ENCODE results near the gene C4B. TPM values are rescaled to one million over a fixed set of nuclear protein-coding genes. Genes with fewer than 3 reads are reported as not detected.
"Not testable (repeated sequence)": the region's sequence is repeated elsewhere in the genome, so short reads cannot be mapped to it uniquely, and the experiment has no call there.

C4B gene
- total RNA-seq: 1 to 10 TPM; 2.7 to 3.3 TPM

DNA sequence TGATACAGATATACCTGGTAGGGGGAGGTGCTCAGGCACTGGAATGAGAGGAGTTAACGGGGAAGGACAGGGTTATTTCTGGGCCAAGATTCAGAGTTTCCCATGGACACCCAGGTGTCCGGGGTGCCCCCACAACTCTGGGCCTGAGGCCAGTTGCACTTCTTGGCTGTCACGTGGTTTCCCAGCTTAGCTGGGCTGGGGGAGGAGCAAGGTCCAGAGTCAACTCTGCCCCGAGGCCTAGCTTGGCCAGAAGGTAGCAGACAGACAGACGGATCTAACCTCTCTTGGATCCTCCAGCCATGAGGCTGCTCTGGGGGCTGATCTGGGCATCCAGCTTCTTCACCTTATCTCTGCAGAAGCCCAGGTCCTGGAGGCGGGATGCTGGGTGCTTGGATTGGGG, at the start of gene C4B:
TSS of gene C4B (plus strand) at position 249 of the 400 bp plus-strand sequence. CDS start at position 300, 51 bp downstream.
- H3K27me3 Mint-ChIP-seq (ENCODE audit: low read depth); H3K4me3 Mint-ChIP-seq; CTCF ChIA-PET; H3K9me3 Mint-ChIP-seq; intact Hi-C loops (cut with micrococcal nuclease); H3K27ac Mint-ChIP-seq; DNase-seq; H3K4me1 Mint-ChIP-seq (ENCODE audit: low read depth); H3K36me3 Mint-ChIP-seq (ENCODE audit: low read depth): not testable (repeated sequence)

- CTCF ChIA-PET: interaction anchor here (1.1 kb wide), 1 partner anchor 13 kb away, joined by 3 read pairs; no protein-coding TSS in a partner anchor
- H3K9me3 Mint-ChIP-seq: no peaks in the 10 kb centered on the region
- DNase-seq: no peak
- H3K4me3 Mint-ChIP-seq: no peak overlapping the region
- H3K27ac Mint-ChIP-seq: no peak overlapping the region
- H3K4me1 Mint-ChIP-seq (ENCODE audit: low read depth): peaks cover 29% of the 10 kb centered on the region
- peaks cover 50% of the 10 kb centered on the region for H3K36me3 Mint-ChIP-seq (ENCODE audit: low read depth)
- H3K27me3 Mint-ChIP-seq (ENCODE audit: low read depth): no peaks in the 10 kb centered on the region
- intact Hi-C loops (cut with micrococcal nuclease): no loop called here
These were observed 48.9 kb upstream of the C4B start for GRCh38 chr6:31965700-31966099.

DNA sequence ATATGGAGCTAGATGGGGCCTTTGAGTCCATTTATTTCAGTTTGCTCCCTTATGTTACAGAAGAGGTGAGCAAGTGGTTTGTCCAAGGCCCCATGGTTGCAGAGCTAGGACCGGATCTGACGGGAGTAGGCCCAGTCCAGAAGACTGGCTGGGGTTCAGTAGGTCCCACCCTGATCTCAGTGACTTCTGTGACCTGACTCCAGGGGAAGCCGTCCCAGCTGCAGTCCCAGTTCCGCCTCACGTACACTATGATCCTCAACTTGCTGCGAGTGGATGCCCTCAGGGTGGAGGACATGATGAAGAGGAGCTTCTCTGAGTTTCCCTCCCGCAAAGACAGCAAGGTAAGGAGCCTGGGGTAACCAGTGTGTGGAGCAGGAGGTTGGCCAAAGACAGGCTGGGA, 48.1 kb upstream of the C4B start:
- H3K9me3 Mint-ChIP-seq: no peaks in the 10 kb centered on the region
- intact Hi-C loops (cut with micrococcal nuclease): no loop called here
- H3K27me3 Mint-ChIP-seq (ENCODE audit: low read depth): no peaks in the 10 kb centered on the region
- CTCF ChIA-PET: no interaction called here
- peaks cover 29% of the 10 kb centered on the region for H3K4me1 Mint-ChIP-seq (ENCODE audit: low read depth)
- peaks cover 45% of the 10 kb centered on the region for H3K36me3 Mint-ChIP-seq (ENCODE audit: low read depth)
- DNase-seq: no peak
- no peak overlapping the region for H3K27ac Mint-ChIP-seq
- H3K4me3 Mint-ChIP-seq: no peak overlapping the region

DNA sequence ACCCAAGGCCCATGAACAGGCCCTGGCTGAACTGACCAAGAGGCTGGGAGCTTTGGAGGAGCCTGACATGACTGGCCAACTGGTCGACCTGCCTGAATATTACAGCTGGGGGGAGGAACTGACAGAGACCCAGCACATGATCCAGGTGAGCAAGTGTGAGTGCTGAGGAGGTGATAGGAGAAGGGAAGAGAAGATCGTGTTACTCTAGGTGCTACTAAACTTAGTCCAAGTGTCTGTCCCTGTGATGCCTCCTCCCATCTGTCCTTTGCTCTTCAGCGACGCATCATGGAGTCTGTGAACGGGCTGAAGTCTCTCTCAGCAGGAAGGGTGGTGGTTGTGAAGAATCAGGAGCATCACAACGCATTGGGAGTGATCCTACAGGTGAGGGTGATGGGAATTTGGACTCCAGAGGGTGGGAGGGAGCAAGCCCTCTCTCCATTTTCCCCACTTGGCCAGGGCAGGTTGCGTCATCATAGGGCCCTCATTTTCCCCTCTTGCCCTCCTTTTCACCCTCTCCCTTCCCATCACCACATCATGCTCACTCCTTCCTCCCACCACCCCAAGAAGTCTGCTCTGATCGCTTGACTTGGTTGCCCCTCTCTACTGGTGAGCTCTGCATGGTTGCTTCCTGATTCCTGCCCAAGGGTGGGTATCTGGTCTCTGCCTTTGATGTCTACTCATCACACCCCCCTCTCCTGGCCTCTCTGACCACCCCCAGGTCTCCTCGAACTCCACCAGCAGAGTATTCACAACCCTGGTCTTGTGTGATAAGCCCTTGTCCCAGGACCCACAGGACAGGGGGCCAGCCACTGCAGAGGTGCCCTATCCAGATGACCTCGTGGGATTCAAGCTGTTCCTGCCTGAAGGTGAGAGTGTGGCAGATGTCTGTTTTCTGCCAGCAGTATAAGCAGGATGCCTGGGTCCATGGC, 47.3 kb upstream of the C4B start:
- peak overlapping the region; percentile 63 for H3K27ac Mint-ChIP-seq
- no peak overlapping the region for H3K4me3 Mint-ChIP-seq
- CTCF ChIA-PET: no interaction called here
- no peaks in the 10 kb centered on the region for H3K9me3 Mint-ChIP-seq
- intact Hi-C loops (cut with micrococcal nuclease): no loop called here
- no peak for DNase-seq
- H3K4me1 Mint-ChIP-seq (ENCODE audit: low read depth): peaks cover 24% of the 10 kb centered on the region
- peaks cover 41% of the 10 kb centered on the region for H3K36me3 Mint-ChIP-seq (ENCODE audit: low read depth)
- no peaks in the 10 kb centered on the region for H3K27me3 Mint-ChIP-seq (ENCODE audit: low read depth)

DNA sequence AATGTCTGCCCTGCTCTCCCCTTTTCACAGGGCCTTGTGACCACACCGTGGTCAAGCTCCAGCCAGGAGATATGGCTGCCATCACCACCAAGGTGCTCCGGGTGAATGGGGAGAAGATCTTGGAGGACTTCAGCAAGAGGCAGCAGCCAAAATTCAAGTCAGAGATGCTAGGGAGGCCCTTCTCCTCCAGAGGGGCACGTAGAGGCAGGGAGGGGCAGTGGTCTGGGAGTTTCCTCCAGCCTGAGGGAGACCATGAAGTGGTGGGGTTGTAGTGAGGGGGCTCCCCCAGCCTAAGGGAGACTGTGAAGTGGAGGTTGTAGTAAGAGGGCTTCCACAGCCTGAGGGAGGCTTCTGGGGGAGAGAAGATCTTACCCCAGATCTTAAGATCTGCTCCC, 46.7 kb upstream of the C4B start:
- CTCF ChIA-PET: no interaction called here
- no peak for DNase-seq
- Mint-ChIP-seq H3K27me3 (ENCODE audit: low read depth) (no peaks in the 10 kb centered on the region), H3K9me3 (no peaks in the 10 kb centered on the region), H3K36me3 (ENCODE audit: low read depth) (peaks cover 41% of the 10 kb centered on the region), H3K4me1 (ENCODE audit: low read depth) (peaks cover 28% of the 10 kb centered on the region), H3K4me3 (no peak overlapping the region), H3K27ac (peak overlapping the region; percentile 63)
- intact Hi-C loops (cut with micrococcal nuclease): no loop called here

DNA sequence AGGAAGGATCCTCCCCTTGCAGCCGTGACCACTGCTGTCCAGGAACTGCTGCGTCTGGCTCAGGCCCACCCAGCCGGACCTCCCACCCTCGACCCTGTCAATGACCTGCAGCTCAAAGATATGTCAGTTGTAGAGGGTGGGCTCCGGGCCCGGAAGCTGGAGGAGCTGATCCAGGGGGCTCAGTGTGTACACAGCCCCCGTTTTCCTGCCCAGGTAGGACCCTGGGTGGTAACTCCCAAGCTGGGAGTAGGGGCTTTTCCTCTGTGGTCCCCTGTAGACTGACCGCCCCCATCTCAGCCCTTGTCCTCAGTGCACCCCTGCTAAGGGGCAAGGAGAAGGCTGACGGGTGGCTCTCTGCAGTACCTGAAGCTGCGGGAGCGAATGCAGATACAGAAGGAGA, 46.3 kb upstream of the C4B start:
- no peaks in the 10 kb centered on the region for H3K27me3 Mint-ChIP-seq (ENCODE audit: low read depth)
- H3K36me3 Mint-ChIP-seq (ENCODE audit: low read depth): peaks cover 37% of the 10 kb centered on the region
- DNase-seq: no peak
- H3K27ac Mint-ChIP-seq: no peak overlapping the region
- CTCF ChIA-PET: no interaction called here
- H3K4me1 Mint-ChIP-seq (ENCODE audit: low read depth): peaks cover 32% of the 10 kb centered on the region
- intact Hi-C loops (cut with micrococcal nuclease): no loop called here
- H3K4me3 Mint-ChIP-seq: no peak overlapping the region
- H3K9me3 Mint-ChIP-seq: no peaks in the 10 kb centered on the region

DNA sequence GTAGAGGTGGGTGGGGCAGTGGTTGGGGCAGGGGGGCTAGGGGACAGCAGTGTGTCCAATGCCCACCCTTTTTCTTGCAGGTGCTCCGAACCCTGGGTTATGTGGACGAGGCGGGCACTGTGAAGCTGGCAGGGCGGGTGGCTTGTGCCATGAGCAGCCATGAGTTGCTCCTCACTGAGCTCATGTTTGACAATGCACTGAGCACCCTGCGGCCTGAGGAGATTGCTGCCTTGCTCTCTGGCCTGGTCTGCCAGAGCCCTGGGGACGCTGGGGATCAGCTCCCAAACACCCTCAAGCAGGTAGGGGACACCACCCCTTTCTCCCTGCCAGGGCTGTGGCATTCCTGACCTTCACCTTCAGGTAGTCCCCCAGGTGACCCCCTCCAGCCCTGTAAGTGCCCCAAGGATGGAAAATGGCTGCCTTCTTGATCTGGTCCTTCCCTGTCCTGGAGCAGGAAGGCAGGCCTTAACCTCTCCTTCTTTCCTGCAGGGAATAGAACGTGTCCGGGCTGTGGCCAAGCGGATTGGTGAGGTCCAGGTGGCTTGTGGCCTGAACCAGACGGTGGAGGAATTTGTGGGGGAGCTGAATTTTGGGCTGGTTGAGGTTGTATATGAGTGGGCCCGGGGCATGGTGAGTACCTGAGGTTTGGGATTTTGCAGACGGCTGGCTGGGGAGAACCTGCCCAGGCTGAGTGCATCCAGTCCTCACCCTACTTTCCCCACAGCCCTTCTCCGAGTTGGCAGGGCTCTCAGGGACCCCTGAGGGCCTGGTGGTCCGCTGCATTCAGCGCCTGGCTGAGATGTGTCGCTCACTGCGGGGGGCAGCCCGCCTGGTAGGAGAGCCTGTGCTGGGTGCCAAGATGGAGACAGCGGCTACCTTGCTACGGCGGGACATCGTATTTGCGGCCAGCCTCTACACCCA, 45.5 kb upstream of the C4B start:
- Mint-ChIP-seq H3K36me3 (ENCODE audit: low read depth) (peaks cover 32% of the 10 kb centered on the region), H3K4me1 (ENCODE audit: low read depth) (peaks cover 39% of the 10 kb centered on the region), H3K27me3 (ENCODE audit: low read depth) (no peaks in the 10 kb centered on the region), H3K4me3 (no peak overlapping the region), H3K9me3 (no peaks in the 10 kb centered on the region), H3K27ac (peak overlapping the region; percentile 77)
- no peak for DNase-seq
- intact Hi-C loops (cut with micrococcal nuclease): no loop called here
- CTCF ChIA-PET: no interaction called here

DNA sequence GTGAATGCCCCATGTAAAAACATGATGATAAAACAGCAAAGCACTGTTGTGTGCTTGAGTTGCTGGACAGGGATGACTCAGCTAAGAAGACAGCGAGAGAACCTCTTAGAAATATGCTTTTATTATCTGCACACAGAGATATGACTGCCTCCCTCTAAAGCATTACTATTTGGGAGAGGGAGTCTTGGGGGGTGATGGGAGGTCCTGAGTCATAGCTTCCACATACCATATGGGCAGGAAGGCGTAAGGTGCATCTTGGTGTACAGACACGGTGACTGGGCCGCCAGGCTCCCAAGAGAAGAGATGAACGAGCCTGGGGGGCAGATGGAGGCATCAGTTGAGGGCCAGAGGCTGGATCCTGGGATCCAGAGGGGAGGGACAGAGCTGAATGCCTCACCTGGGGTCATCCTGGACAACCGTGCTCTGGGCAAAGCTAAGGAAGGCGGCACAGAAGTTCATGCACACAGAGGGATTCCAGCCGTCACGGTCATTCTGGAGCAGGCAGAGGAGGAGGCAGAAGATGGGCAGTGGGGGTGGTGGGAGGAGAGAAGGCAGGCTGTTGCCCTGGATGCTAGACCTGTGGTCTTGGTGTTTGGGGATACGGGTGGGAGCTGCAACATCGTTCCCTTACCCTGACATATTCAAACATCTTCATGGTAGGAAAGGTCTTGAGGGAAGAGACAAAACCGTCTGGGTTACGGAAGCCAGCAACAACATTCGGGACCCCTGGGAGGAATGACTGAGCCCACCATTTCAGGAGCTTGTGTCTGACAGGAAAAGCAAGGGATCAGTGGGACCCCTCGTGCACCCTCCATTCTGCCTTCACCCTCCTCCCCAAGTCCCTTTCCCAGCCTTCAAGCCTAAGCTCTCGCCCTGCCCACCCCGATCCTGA, 44.6 kb upstream of the C4B start:
- Mint-ChIP-seq H3K27me3 (ENCODE audit: low read depth) (no peaks in the 10 kb centered on the region), H3K4me3 (peak overlapping the region; percentile 98), H3K27ac (peak overlapping the region; percentile 77), H3K4me1 (ENCODE audit: low read depth) (peaks cover 41% of the 10 kb centered on the region), H3K9me3 (no peaks in the 10 kb centered on the region), H3K36me3 (ENCODE audit: low read depth) (peaks cover 32% of the 10 kb centered on the region)
- intact Hi-C loops (cut with micrococcal nuclease): no loop called here
- CTCF ChIA-PET: interaction anchor here (0.9 kb wide), 2 partner anchors 12 to 19 kb away, joined by 3 read pairs; no protein-coding TSS in a partner anchor
- no peak for DNase-seq

GRCh38 chr6:31970604-31971271, 43.9 kb upstream of the C4B start:
- H3K36me3 Mint-ChIP-seq (ENCODE audit: low read depth): peaks cover 30% of the 10 kb centered on the region
- CTCF ChIA-PET: interaction anchor here (0.9 kb wide), 2 partner anchors 13 to 20 kb away, joined by 3 read pairs; no protein-coding TSS in a partner anchor
- intact Hi-C loops (cut with micrococcal nuclease): no loop called here
- H3K4me3 Mint-ChIP-seq: peak overlapping the region; percentile 98
- no peak for DNase-seq
- H3K4me1 Mint-ChIP-seq (ENCODE audit: low read depth): peaks cover 41% of the 10 kb centered on the region
- H3K27ac Mint-ChIP-seq: peak overlapping the region; percentile 100
- no peaks in the 10 kb centered on the region for H3K27me3 Mint-ChIP-seq (ENCODE audit: low read depth)
- no peaks in the 10 kb centered on the region for H3K9me3 Mint-ChIP-seq

- Mint-ChIP-seq H3K27me3 (ENCODE audit: low read depth) (no peaks in the 10 kb centered on the region), H3K27ac (peak overlapping the region; percentile 100), H3K9me3 (no peaks in the 10 kb centered on the region), H3K4me1 (ENCODE audit: low read depth) (peaks cover 41% of the 10 kb centered on the region), H3K36me3 (ENCODE audit: low read depth) (peaks cover 29% of the 10 kb centered on the region), H3K4me3 (peak overlapping the region; percentile 98)
- DNase-seq: no peak
- CTCF ChIA-PET: interaction anchor here (1.4 kb wide), 2 partner anchors 14 to 20 kb away, joined by 3 to 9 read pairs; no protein-coding TSS in a partner anchor
- intact Hi-C loops (cut with micrococcal nuclease): no loop called here
These were observed 43.2 kb upstream of the C4B start for GRCh38 chr6:31971279-31971992.

All from activated naive CD4-positive, alpha-beta T cell treated with anti-CD3 and anti-CD28 coated beads for 36 hours (primary cell).